ENCODE measurements around the gene CFAP53.

DNA sequence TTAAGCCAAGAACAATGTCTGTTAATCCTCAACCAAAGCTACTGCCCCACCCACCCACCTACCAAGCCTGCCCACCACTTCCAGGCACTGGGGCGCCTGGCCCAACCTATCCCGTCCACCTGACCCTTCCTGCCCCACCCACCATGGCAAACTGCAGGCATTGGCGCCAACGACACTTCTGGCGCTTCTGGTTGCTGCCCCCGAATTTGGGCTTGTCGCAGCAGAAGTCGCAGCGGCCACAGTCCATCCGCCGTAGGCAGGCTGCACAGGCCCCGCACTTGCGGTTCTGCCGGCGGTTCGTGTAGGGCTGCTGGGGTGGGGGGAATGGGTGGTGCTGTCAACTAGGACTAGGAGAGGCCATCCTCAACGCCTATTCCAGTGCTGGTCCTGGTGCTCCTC is 7.7 kb upstream of the CFAP53 start:
- TF ChIP-seq, protein P1, sequence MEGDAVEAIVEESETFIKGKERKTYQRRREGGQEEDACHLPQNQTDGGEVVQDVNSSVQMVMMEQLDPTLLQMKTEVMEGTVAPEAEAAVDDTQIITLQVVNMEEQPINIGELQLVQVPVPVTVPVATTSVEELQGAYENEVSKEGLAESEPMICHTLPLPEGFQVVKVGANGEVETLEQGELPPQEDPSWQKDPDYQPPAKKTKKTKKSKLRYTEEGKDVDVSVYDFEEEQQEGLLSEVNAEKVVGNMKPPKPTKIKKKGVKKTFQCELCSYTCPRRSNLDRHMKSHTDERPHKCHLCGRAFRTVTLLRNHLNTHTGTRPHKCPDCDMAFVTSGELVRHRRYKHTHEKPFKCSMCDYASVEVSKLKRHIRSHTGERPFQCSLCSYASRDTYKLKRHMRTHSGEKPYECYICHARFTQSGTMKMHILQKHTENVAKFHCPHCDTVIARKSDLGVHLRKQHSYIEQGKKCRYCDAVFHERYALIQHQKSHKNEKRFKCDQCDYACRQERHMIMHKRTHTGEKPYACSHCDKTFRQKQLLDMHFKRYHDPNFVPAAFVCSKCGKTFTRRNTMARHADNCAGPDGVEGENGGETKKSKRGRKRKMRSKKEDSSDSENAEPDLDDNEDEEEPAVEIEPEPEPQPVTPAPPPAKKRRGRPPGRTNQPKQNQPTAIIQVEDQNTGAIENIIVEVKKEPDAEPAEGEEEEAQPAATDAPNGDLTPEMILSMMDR (IDR thresholded peaks at IDR 0.05; ENCODE audit: poor library complexity, severe bottlenecking): no peak
- TF ChIP-seq RAD21 (conservative IDR thresholded peaks at IDR 0.05) (no peak), MXI1 (conservative IDR thresholded peaks at IDR 0.05; ENCODE audit: poor library complexity, severe bottlenecking) (no peak), SMC3 (conservative IDR thresholded peaks at IDR 0.05; ENCODE audit: poor library complexity) (no peak), TAF1 (IDR thresholded peaks at IDR 0.05; ENCODE audit: low read depth) (no peak), EP300 (conservative IDR thresholded peaks at IDR 0.05; ENCODE audit: poor library complexity, severe bottlenecking) (no peak), EZH2 (IDR thresholded peaks at IDR 0.05; ENCODE audit: borderline replicate concordance, insufficient read depth, low read length, poor library complexity, severe bottlenecking) (no peak), POLR2AphosphoS5 (IDR thresholded peaks at IDR 0.05) (no peak)
